Measurements from ENCODE around the gene IL1RAPL2. TPM values are rescaled to one million over a fixed set of nuclear protein-coding genes. Genes with fewer than 3 reads are reported as not detected.

IL1RAPL2 gene
- total RNA-seq, 1 donor from 2014 or later = 0.58 TPM

GRCh38 chrX:105550043-105550663 is 984.2 kb downstream of the IL1RAPL2 start:
- no peaks in the 10 kb centered on the region for H3K27me3 Mint-ChIP-seq (ENCODE audit: low read depth)
- H3K27ac Mint-ChIP-seq (ENCODE audit: unreplicated experiment) = no peak overlapping the region
- H3K4me1 Mint-ChIP-seq = no peaks in the 10 kb centered on the region
- TF ChIP-seq CTCF (conservative IDR thresholded peaks at IDR 0.05) = no peak
- DNase-seq (ENCODE audit: low read depth, low spot score) = no peak
- no peak overlapping the region for H3K4me3 Mint-ChIP-seq
- H3K9me3 Mint-ChIP-seq = peaks cover 3% of the 10 kb centered on the region
- H3K36me3 Mint-ChIP-seq (ENCODE audit: low read depth) = no peaks in the 10 kb centered on the region

- DNase-seq (ENCODE audit: low read depth, low spot score) = no peak
- TF ChIP-seq CTCF (conservative IDR thresholded peaks at IDR 0.05) = no peak
- Mint-ChIP-seq H3K36me3 (ENCODE audit: low read depth) (no peaks in the 10 kb centered on the region), H3K4me3 (no peak overlapping the region), H3K27me3 (ENCODE audit: low read depth) (no peaks in the 10 kb centered on the region), H3K4me1 (no peaks in the 10 kb centered on the region), H3K9me3 (peaks cover 3% of the 10 kb centered on the region), H3K27ac (ENCODE audit: unreplicated experiment) (no peak overlapping the region)
These were observed 986.4 kb downstream of the IL1RAPL2 start for GRCh38 chrX:105552395-105552794.

DNA sequence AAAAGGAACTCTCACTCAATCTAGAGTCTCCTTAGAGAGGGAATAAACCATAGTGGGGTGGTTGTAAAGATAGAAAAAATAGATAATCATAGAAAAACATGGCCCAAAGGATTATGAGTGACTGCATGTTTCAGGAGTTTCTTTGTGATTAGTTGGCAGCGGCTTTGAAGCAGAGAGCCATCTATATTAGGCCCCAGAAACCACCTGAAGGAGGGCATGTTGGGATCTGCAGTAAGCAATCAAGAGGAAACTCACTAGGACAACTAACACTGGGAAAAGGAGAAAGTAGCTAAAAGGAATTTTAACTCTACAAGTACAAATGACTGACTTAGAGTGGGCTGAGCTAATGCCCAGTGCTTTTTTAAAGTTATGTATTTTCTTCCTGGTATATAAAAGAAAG is 987.1 kb downstream of the IL1RAPL2 start:
- Mint-ChIP-seq H3K9me3 (peaks cover 3% of the 10 kb centered on the region), H3K4me3 (no peak overlapping the region), H3K27ac (ENCODE audit: unreplicated experiment) (no peak overlapping the region), H3K27me3 (ENCODE audit: low read depth) (no peaks in the 10 kb centered on the region), H3K36me3 (ENCODE audit: low read depth) (no peaks in the 10 kb centered on the region), H3K4me1 (no peaks in the 10 kb centered on the region)
- DNase-seq (ENCODE audit: low read depth, low spot score) = no peak
- no peak for TF ChIP-seq CTCF (conservative IDR thresholded peaks at IDR 0.05)

- Mint-ChIP-seq H3K4me1 (no peaks in the 10 kb centered on the region), H3K27ac (ENCODE audit: unreplicated experiment) (no peak overlapping the region), H3K4me3 (no peak overlapping the region), H3K9me3 (peaks cover 6% of the 10 kb centered on the region), H3K36me3 (ENCODE audit: low read depth) (no peaks in the 10 kb centered on the region), H3K27me3 (ENCODE audit: low read depth) (no peaks in the 10 kb centered on the region)
- TF ChIP-seq CTCF (conservative IDR thresholded peaks at IDR 0.05) = no peak
- DNase-seq (ENCODE audit: low read depth, low spot score) = no peak
These were observed 998.5 kb downstream of the IL1RAPL2 start for GRCh38 chrX:105564501-105564900.

GRCh38 chrX:105565856-105566255 is 999.9 kb downstream of the IL1RAPL2 start:
- Mint-ChIP-seq H3K27ac (ENCODE audit: unreplicated experiment) (no peak overlapping the region), H3K36me3 (ENCODE audit: low read depth) (no peaks in the 10 kb centered on the region), H3K4me1 (no peaks in the 10 kb centered on the region), H3K4me3 (no peak overlapping the region), H3K9me3 (peaks cover 6% of the 10 kb centered on the region), H3K27me3 (ENCODE audit: low read depth) (no peaks in the 10 kb centered on the region)
- no peak for TF ChIP-seq CTCF (conservative IDR thresholded peaks at IDR 0.05)
- no peak for DNase-seq (ENCODE audit: low read depth, low spot score)
